PC-3 (cell line): ENCODE results near the gene MOV10. TPM values are rescaled to one million over a fixed set of nuclear protein-coding genes. Genes with fewer than 3 reads are reported as not detected.

Experiments
- ATAC-seq: fragments of 200-7000 bp; cut with Tn5 transposase; 2 replicates; pipeline ENCODE4 v1.9.1; 2020; ENCODE audit warnings: mild to moderate bottlenecking, moderate library complexity
- BruUV-seq: library from RNA; stranded (reverse); fragments of 400-500 nt; replicated peaks from 2 replicates; lab custom pipeline; 2021; lab: Mats Ljungman, UMichigan
- CTCF ChIA-PET: fragments of 300-600 bp; sonication (Branson Sonifier 250); formaldehyde crosslinking; loops from one replicate; lab custom pipeline; 2022; ENCODE audit warnings: antibody characterized with exemption; lab: Charles Lee
- POLR2A ChIA-PET: fragments of 300-600 bp; sonication (Branson Sonifier 250); formaldehyde crosslinking; loops from one replicate; lab custom pipeline; 2022; ENCODE audit warnings: antibody characterized with exemption; ENCODE audit not compliant: unreplicated experiment; lab: Charles Lee
- DNase-seq: peaks from one replicate; pipeline ENCODE4 v3.0.0-alpha.2; 2015
- H2AFZ ChIP-seq: fragments of 300-600 bp; sonication (generic); 2 replicates; pipeline ENCODE4 v1.6.0; 2016; ENCODE audit warnings: antibody characterized with exemption, low read length
- H3F3A ChIP-seq: fragments of 300-600 bp; sonication (generic); one replicate; pipeline ENCODE4 v1.6.0; 2017; ENCODE audit warnings: antibody characterized with exemption, low read length, control low read depth, mild to moderate bottlenecking; ENCODE audit not compliant: unreplicated experiment
- H3K27ac ChIP-seq: fragments of 300-600 bp; sonication (generic); 2 replicates; pipeline ENCODE4 v1.5.1; 2016; ENCODE audit warnings: mild to moderate bottlenecking, low read length
- H3K27me3 ChIP-seq: fragments of 300-600 bp; sonication (generic); 2 replicates; pipeline ENCODE4 v1.6.1; 2016; ENCODE audit warnings: low read length, mixed read lengths
- H3K36me3 ChIP-seq: fragments of 300-600 bp; sonication (generic); 2 replicates; pipeline ENCODE4 v1.6.1; 2016; ENCODE audit warnings: low read depth, mixed run types, low read length, mixed read lengths
- H3K4me1 ChIP-seq: fragments of 300-600 bp; sonication (generic); 2 replicates; pipeline ENCODE4 v1.5.1; 2016; ENCODE audit warnings: low read length; ENCODE audit not compliant: insufficient read depth
- H3K4me2 ChIP-seq: fragments of 300-600 bp; sonication (generic); 2 replicates; pipeline ENCODE4 v1.6.0; 2016; ENCODE audit warnings: low read length
- H3K4me3 ChIP-seq: fragments of 300-600 bp; sonication (generic); 2 replicates; pipeline ENCODE4 v1.5.1; 2016; ENCODE audit warnings: mild to moderate bottlenecking, low read length, mixed read lengths
- H3K79me2 ChIP-seq: fragments of 300-600 bp; sonication (generic); 2 replicates; pipeline ENCODE4 v1.6.1; 2017; ENCODE audit warnings: low read length, mixed read lengths
- H3K9ac ChIP-seq: fragments of 300-600 bp; sonication (generic); 2 replicates; pipeline ENCODE4 v1.6.0; 2016; ENCODE audit warnings: mild to moderate bottlenecking, low read length
- H3K9me2 ChIP-seq: fragments of 300-600 bp; sonication (generic); replicated peaks from 2 replicates; pipeline ENCODE4 v1.6.1; 2016; ENCODE audit warnings: mixed run types, low read length, mixed read lengths
- H3K9me3 ChIP-seq: fragments of 300-600 bp; sonication (generic); 2 replicates; pipeline ENCODE4 v1.6.1; 2016; ENCODE audit warnings: low read length, mixed read lengths
- H4K20me1 ChIP-seq: fragments of 300-600 bp; sonication (generic); 2 replicates; pipeline ENCODE4 v1.6.1; 2016; ENCODE audit warnings: low read length, mixed read lengths
- EZH2 ChIP-seq: fragments of 300-600 bp; sonication (generic); IDR thresholded peaks from one replicate; pipeline ENCODE4 v1.6.1; 2017; ENCODE audit warnings: antibody characterized with exemption, mild to moderate bottlenecking, low read length; ENCODE audit not compliant: unreplicated experiment
- EZH2phosphoT487 ChIP-seq: fragments of 300-600 bp; sonication (generic); IDR thresholded peaks from 2 replicates; pipeline ENCODE4 v1.6.1; 2018; ENCODE audit warnings: mild to moderate bottlenecking, antibody characterized with exemption, low read length, borderline replicate concordance
- intact Hi-C: fragments of 100-400 bp; cut with micrococcal nuclease; formaldehyde crosslinking; loops from 2 replicates; pipeline ENCODE4 v1.9.0; 2023
- total RNA-seq: library from RNA; depleted of rRNA; stranded (reverse); fragments of >200 nt; gene quantifications from 2 replicates; pipeline ENCODE4 v1.2.3, GENCODE V29; 2014
- TF ChIP-seq, protein P1 (sequence below): fragments of 300-600 bp; sonication (generic); conservative IDR thresholded peaks from 2 replicates; pipeline ENCODE4 v1.5.1; 2017; ENCODE audit warnings: antibody characterized with exemption, low read depth, mild to moderate bottlenecking, low read length

Gene MOV10
- total RNA-seq, 1 experiment from 2014 or later = 68.5 TPM

- H3K9ac ChIP-seq = no peak overlapping the region
- peaks cover 30% of the 10 kb centered on the region for H3K4me1 ChIP-seq
- no TSS peak for BruUV-seq
- intact Hi-C loops = no loop called here
- no peaks in the 10 kb centered on the region for H3K9me2 ChIP-seq
- H3K79me2 ChIP-seq = peaks cover 4% of the 10 kb centered on the region; the same call in 1 of the 2 replicates
- DNase-seq (no peak), ATAC-seq (no peak)
- no peak overlapping the region for H3K27ac ChIP-seq
- ChIA-PET POLR2A (no interaction called here), CTCF (no interaction called here)
- no peak for TF ChIP-seq EZH2phosphoT487
- TF ChIP-seq, protein P1, sequence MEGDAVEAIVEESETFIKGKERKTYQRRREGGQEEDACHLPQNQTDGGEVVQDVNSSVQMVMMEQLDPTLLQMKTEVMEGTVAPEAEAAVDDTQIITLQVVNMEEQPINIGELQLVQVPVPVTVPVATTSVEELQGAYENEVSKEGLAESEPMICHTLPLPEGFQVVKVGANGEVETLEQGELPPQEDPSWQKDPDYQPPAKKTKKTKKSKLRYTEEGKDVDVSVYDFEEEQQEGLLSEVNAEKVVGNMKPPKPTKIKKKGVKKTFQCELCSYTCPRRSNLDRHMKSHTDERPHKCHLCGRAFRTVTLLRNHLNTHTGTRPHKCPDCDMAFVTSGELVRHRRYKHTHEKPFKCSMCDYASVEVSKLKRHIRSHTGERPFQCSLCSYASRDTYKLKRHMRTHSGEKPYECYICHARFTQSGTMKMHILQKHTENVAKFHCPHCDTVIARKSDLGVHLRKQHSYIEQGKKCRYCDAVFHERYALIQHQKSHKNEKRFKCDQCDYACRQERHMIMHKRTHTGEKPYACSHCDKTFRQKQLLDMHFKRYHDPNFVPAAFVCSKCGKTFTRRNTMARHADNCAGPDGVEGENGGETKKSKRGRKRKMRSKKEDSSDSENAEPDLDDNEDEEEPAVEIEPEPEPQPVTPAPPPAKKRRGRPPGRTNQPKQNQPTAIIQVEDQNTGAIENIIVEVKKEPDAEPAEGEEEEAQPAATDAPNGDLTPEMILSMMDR = no peak
- TF ChIP-seq EZH2 = no peak
- no peaks in the 10 kb centered on the region for H3F3A ChIP-seq
- H2AFZ ChIP-seq = no peak overlapping the region
- peaks cover 6% of the 10 kb centered on the region; the same call in 1 of the 2 replicates for H3K36me3 ChIP-seq
- H4K20me1 ChIP-seq = no peaks in the 10 kb centered on the region
- H3K4me2 ChIP-seq = no peak overlapping the region
- no peaks in the 10 kb centered on the region for H3K9me3 ChIP-seq
- no peak overlapping the region for H3K4me3 ChIP-seq
- H3K27me3 ChIP-seq = no peaks in the 10 kb centered on the region
Observed at GRCh38 chr1:112696578-112697314, 22.3 kb downstream of the MOV10 start.

GRCh38 chr1:112697781-112698201 lies 23.3 kb downstream of the MOV10 start:
- Histone ChIP-seq H3K9me3 (no peaks in the 10 kb centered on the region), H4K20me1 (no peaks in the 10 kb centered on the region), H2AFZ (no peak overlapping the region), H3K27me3 (no peaks in the 10 kb centered on the region), H3K4me3 (no peak overlapping the region), H3K9me2 (no peaks in the 10 kb centered on the region), H3F3A (no peaks in the 10 kb centered on the region), H3K4me2 (no peak overlapping the region), H3K4me1 (peaks cover 40% of the 10 kb centered on the region), H3K36me3 (peaks cover 11% of the 10 kb centered on the region; the same call in 1 of the 2 replicates), H3K9ac (no peak overlapping the region), H3K27ac (no peak overlapping the region), H3K79me2 (peaks cover 15% of the 10 kb centered on the region)
- no peak for ATAC-seq
- intact Hi-C loops = no loop called here
- DNase-seq = no peak
- no peak for TF ChIP-seq EZH2phosphoT487
- ChIA-PET POLR2A (no interaction called here), CTCF (no interaction called here)
- BruUV-seq = no TSS peak

GRCh38 chr1:112698366-112699310 lies 24.2 kb downstream of the MOV10 start:
- Histone ChIP-seq H3F3A (no peaks in the 10 kb centered on the region), H3K9me3 (no peaks in the 10 kb centered on the region), H3K36me3 (peaks cover 16% of the 10 kb centered on the region; the same call in 1 of the 2 replicates), H4K20me1 (no peaks in the 10 kb centered on the region), H3K4me3 (no peak overlapping the region), H3K4me1 (peaks cover 47% of the 10 kb centered on the region), H3K79me2 (peaks cover 23% of the 10 kb centered on the region), H2AFZ (no peak overlapping the region), H3K27ac (no peak overlapping the region), H3K9me2 (no peaks in the 10 kb centered on the region), H3K9ac (no peak overlapping the region), H3K4me2 (no peak overlapping the region), H3K27me3 (no peaks in the 10 kb centered on the region)
- TF ChIP-seq EZH2phosphoT487 (no peak), EZH2 (no peak)
- TF ChIP-seq, protein P1 = no peak
- DNase-seq (peak; percentile 36), ATAC-seq (peak; percentile 19; the same call in 1 of the 2 replicates)
- intact Hi-C loops = no loop called here
- ChIA-PET POLR2A (interaction anchor here (0.5 kb wide), 1 partner anchor 13 kb away, joined by 3 read pairs; no protein-coding TSS in a partner anchor), CTCF (no interaction called here)
- BruUV-seq = no TSS peak
